HCT116 (cell line): ENCODE results near the gene GPC5.

ENCODE experiments used
- EGR1 ChIP-seq: IDR thresholded peaks from 2 replicates; pipeline ENCODE4 v1.6.1; 2012; ENCODE audit warnings: low read depth
- EZH2 ChIP-seq: fragments of 200-600 bp; sonication (generic); IDR thresholded peaks from 2 replicates; pipeline ENCODE4 v1.6.1; 2017; ENCODE audit warnings: antibody characterized with exemption, mixed run types
- EZH2phosphoT487 ChIP-seq: fragments of 200-600 bp; IDR thresholded peaks from 2 replicates; pipeline ENCODE4 v1.6.1; 2018; ENCODE audit warnings: antibody characterized with exemption, borderline replicate concordance
- JUND ChIP-seq: IDR thresholded peaks from 2 replicates; pipeline ENCODE4 v1.6.1; 2012
- POLR2A ChIP-seq: IDR thresholded peaks from 2 replicates; pipeline ENCODE4 v1.7.0; 2011; ENCODE audit warnings: borderline replicate concordance; ENCODE audit not compliant: insufficient read depth, insufficient read length; ENCODE audit errors: extremely low read depth
- POLR2AphosphoS5 ChIP-seq: IDR thresholded peaks from 2 replicates; pipeline ENCODE4 v1.6.1; 2011; ENCODE audit warnings: mild to moderate bottlenecking, low read depth, low read length, moderate library complexity
- RAD21 ChIP-seq: IDR thresholded peaks from 2 replicates; pipeline ENCODE4 v1.6.1; 2012; ENCODE audit warnings: low read depth, mild to moderate bottlenecking
- SIN3A ChIP-seq: IDR thresholded peaks from 2 replicates; pipeline ENCODE4 v1.6.1; 2012; ENCODE audit warnings: low read depth
- SRF ChIP-seq: IDR thresholded peaks from 2 replicates; pipeline ENCODE4 v1.6.1; 2012; ENCODE audit warnings: low read depth
- YY1 ChIP-seq: IDR thresholded peaks from 2 replicates; pipeline ENCODE4 v1.6.1; 2011; ENCODE audit warnings: low read length, low read depth, moderate library complexity, mild to moderate bottlenecking; ENCODE audit not compliant: insufficient replicate concordance; ENCODE audit errors: extremely low read depth
- TF ChIP-seq, protein P1 (sequence below): IDR thresholded peaks from 2 replicates; pipeline ENCODE4 v1.6.1; 2012; ENCODE audit warnings: low read depth
- TF ChIP-seq, protein P2 (sequence below), 3 experiments: fragments of 200-600 bp in 1 of 3; sonication (generic) in 1 of 3; IDR thresholded peaks in 2 of 3; conservative IDR thresholded peaks in 1 of 3; 2 replicates each; pipeline ENCODE4 v1.5.1; 2012 to 2017; ENCODE audit warnings: low read depth in 2 of 3, low read length in 2 of 3, antibody characterized with exemption in 1 of 3, borderline replicate concordance in 1 of 3, control low read depth in 1 of 3, mild to moderate bottlenecking in 1 of 3, mixed read lengths in 1 of 3, mixed run types in 1 of 3, moderate library complexity in 1 of 3; ENCODE audit not compliant: insufficient read depth in 1 of 3
- TF ChIP-seq, protein P3 (sequence below): IDR thresholded peaks from 2 replicates; pipeline ENCODE4 v1.6.1; 2012
- TF ChIP-seq, protein P4 (sequence below): IDR thresholded peaks from 2 replicates; pipeline ENCODE4 v1.6.1; 2011; ENCODE audit warnings: mild to moderate bottlenecking, low read length, moderate library complexity; ENCODE audit not compliant: insufficient replicate concordance; ENCODE audit errors: extremely low read depth

DNA sequence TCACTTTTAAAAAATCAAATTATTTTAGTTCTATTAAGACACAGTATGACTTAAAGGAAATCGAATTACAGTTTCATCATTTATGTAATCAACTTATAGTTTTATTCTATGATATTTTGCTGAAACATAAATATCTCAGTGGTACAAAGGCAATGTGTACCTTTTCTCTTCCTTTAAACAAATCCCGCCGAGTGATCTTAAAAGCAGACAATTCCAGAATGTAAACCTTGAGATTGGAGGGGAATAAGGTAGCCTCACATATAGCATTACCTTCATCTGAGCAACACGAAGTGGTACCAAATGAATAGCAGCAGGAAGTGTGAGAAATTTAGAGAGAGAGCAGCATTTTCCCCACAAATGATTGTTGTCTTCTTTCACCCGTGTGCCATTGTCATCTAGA, 986.0 kb downstream of the GPC5 start:
- TF ChIP-seq, protein P1, sequence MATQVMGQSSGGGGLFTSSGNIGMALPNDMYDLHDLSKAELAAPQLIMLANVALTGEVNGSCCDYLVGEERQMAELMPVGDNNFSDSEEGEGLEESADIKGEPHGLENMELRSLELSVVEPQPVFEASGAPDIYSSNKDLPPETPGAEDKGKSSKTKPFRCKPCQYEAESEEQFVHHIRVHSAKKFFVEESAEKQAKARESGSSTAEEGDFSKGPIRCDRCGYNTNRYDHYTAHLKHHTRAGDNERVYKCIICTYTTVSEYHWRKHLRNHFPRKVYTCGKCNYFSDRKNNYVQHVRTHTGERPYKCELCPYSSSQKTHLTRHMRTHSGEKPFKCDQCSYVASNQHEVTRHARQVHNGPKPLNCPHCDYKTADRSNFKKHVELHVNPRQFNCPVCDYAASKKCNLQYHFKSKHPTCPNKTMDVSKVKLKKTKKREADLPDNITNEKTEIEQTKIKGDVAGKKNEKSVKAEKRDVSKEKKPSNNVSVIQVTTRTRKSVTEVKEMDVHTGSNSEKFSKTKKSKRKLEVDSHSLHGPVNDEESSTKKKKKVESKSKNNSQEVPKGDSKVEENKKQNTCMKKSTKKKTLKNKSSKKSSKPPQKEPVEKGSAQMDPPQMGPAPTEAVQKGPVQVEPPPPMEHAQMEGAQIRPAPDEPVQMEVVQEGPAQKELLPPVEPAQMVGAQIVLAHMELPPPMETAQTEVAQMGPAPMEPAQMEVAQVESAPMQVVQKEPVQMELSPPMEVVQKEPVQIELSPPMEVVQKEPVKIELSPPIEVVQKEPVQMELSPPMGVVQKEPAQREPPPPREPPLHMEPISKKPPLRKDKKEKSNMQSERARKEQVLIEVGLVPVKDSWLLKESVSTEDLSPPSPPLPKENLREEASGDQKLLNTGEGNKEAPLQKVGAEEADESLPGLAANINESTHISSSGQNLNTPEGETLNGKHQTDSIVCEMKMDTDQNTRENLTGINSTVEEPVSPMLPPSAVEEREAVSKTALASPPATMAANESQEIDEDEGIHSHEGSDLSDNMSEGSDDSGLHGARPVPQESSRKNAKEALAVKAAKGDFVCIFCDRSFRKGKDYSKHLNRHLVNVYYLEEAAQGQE = no peak
- TF ChIP-seq POLR2A (no peak), EZH2 (no peak), SIN3A (no peak), RAD21 (no peak), EGR1 (no peak), EZH2phosphoT487 (no peak), POLR2AphosphoS5 (no peak), YY1 (no peak), SRF (no peak), JUND (no peak)
- TF ChIP-seq, protein P2, sequence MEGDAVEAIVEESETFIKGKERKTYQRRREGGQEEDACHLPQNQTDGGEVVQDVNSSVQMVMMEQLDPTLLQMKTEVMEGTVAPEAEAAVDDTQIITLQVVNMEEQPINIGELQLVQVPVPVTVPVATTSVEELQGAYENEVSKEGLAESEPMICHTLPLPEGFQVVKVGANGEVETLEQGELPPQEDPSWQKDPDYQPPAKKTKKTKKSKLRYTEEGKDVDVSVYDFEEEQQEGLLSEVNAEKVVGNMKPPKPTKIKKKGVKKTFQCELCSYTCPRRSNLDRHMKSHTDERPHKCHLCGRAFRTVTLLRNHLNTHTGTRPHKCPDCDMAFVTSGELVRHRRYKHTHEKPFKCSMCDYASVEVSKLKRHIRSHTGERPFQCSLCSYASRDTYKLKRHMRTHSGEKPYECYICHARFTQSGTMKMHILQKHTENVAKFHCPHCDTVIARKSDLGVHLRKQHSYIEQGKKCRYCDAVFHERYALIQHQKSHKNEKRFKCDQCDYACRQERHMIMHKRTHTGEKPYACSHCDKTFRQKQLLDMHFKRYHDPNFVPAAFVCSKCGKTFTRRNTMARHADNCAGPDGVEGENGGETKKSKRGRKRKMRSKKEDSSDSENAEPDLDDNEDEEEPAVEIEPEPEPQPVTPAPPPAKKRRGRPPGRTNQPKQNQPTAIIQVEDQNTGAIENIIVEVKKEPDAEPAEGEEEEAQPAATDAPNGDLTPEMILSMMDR (IDR thresholded peaks at IDR 0.05 in 2 of 3, conservative IDR thresholded peaks at IDR 0.05 in 1 of 3; ENCODE audit: borderline replicate concordance in 1 of 3, insufficient read depth in 1 of 3, low read depth in 2 of 3, low read length in 2 of 3) = no peak
- TF ChIP-seq, protein P3, sequence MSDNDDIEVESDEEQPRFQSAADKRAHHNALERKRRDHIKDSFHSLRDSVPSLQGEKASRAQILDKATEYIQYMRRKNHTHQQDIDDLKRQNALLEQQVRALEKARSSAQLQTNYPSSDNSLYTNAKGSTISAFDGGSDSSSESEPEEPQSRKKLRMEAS = no peak
- TF ChIP-seq, protein P4, sequence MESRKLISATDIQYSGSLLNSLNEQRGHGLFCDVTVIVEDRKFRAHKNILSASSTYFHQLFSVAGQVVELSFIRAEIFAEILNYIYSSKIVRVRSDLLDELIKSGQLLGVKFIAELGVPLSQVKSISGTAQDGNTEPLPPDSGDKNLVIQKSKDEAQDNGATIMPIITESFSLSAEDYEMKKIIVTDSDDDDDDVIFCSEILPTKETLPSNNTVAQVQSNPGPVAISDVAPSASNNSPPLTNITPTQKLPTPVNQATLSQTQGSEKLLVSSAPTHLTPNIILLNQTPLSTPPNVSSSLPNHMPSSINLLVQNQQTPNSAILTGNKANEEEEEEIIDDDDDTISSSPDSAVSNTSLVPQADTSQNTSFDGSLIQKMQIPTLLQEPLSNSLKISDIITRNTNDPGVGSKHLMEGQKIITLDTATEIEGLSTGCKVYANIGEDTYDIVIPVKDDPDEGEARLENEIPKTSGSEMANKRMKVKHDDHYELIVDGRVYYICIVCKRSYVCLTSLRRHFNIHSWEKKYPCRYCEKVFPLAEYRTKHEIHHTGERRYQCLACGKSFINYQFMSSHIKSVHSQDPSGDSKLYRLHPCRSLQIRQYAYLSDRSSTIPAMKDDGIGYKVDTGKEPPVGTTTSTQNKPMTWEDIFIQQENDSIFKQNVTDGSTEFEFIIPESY = no peak
